ENCODE measurements around the gene PLAAT3. TPM values are rescaled to one million over a fixed set of nuclear protein-coding genes. Genes with fewer than 3 reads are reported as not detected.

PLAAT3 gene
- total and polyA plus RNA-seq, 7 donors, result 14.6 to 59.9 (median 34.9) TPM

- 53 to 67% methylated on average over 7 of the region's 7 CpGs for WGBS, 2 donors
- Histone ChIP-seq H3K4me1 (peaks cover 0 to 15% (median 12%) of the 10 kb centered on the region in 4 donors), H3K9me3 (no peaks in the 10 kb centered on the region), H3K36me3 (no peaks in the 10 kb centered on the region), H3K4me3 (no peak overlapping the region), H3K27ac (peak overlapping the region in 1 of 4 donors; percentile 28), H3K27me3 (no peaks in the 10 kb centered on the region)
- peak; percentile 22 for DNase-seq
- TF ChIP-seq CTCF (IDR thresholded peaks at IDR 0.05), result no peak
- TF ChIP-seq EP300 (IDR thresholded peaks at IDR 0.05), result no peak
- no peak for TF ChIP-seq POLR2AphosphoS5 (IDR thresholded peaks at IDR 0.05)
- TF ChIP-seq POLR2A (IDR thresholded peaks at IDR 0.05), result no peak
- intact Hi-C loops (cut with DNase I), result no loop called here
These were observed 50.0 kb downstream of the PLAAT3 start for GRCh38 chr11:63564056-63564774.

- Histone ChIP-seq H3K4me3 (no peak within 1 kb of the TSS), H3K36me3 (no peaks in the 10 kb centered on the region), H3K27me3 (no peaks in the 10 kb centered on the region), H3K27ac (peak within 1 kb of the TSS in 1 of 4 donors; percentile 28), H3K9me3 (no peaks in the 10 kb centered on the region), H3K4me1 (peaks cover 0 to 15% (median 12%) of the 10 kb centered on the region in 4 donors)
- TF ChIP-seq POLR2A (IDR thresholded peaks at IDR 0.05) (no peak), EP300 (IDR thresholded peaks at IDR 0.05) (no peak), POLR2AphosphoS5 (IDR thresholded peaks at IDR 0.05) (no peak)
- intact Hi-C loops (cut with DNase I), result no loop called here
- 51 to 87% methylated on average over 13 of the region's 13 CpGs for WGBS, 2 donors
- DNase-seq, result peak; percentile 12
These were observed 50.8 kb downstream of the PLAAT3 start, which contains the start of gene PLAAT2 for GRCh38 chr11:63563201-63564055. PLAAT2 (minus strand) TSS chr11:63563379; CDS start chr11:63563324, 55 bp downstream.

- H3K27me3 ChIP-seq, result no peaks in the 10 kb centered on the region
- no peak overlapping the region for H3K4me3 ChIP-seq
- WGBS, 2 donors, result 48 to 65% methylated on average over 7 of the region's 7 CpGs
- no peaks in the 10 kb centered on the region for H3K36me3 ChIP-seq
- intact Hi-C loops (cut with DNase I), result no loop called here
- no peak for TF ChIP-seq POLR2AphosphoS5 (IDR thresholded peaks at IDR 0.05)
- TF ChIP-seq CTCF (IDR thresholded peaks at IDR 0.05), result no peak
- no peak for TF ChIP-seq POLR2A (IDR thresholded peaks at IDR 0.05)
- TF ChIP-seq EP300 (IDR thresholded peaks at IDR 0.05), result no peak
- H3K27ac ChIP-seq, result no peak overlapping the region
- no peaks in the 10 kb centered on the region for H3K9me3 ChIP-seq
- DNase-seq, result peak; percentile 55
- no peaks in the 10 kb centered on the region for H3K4me1 ChIP-seq
These were observed 53.6 kb downstream of the PLAAT3 start for GRCh38 chr11:63560506-63561180.

GRCh38 chr11:63558459-63559157 is 55.6 kb downstream of the PLAAT3 start:
- DNase-seq, result peak; percentile 48
- H3K27me3 ChIP-seq, result no peaks in the 10 kb centered on the region
- H3K27ac ChIP-seq, result no peak overlapping the region
- intact Hi-C loops (cut with DNase I), result no loop called here
- WGBS, 2 donors, result 83 to 94% methylated on average over 7 of the region's 7 CpGs
- no peak overlapping the region for H3K4me3 ChIP-seq
- TF ChIP-seq CTCF (IDR thresholded peaks at IDR 0.05) (no peak), EP300 (IDR thresholded peaks at IDR 0.05) (no peak), POLR2A (IDR thresholded peaks at IDR 0.05) (no peak), POLR2AphosphoS5 (IDR thresholded peaks at IDR 0.05) (no peak)
- H3K9me3 ChIP-seq, result no peaks in the 10 kb centered on the region
- H3K4me1 ChIP-seq, result no peaks in the 10 kb centered on the region
- H3K36me3 ChIP-seq, result no peaks in the 10 kb centered on the region

All from sigmoid colon (tissue), 7 donors.